GM06990 (cell line): ENCODE results near the gene NKD1.

Experiments used
- DNase-seq: peaks from one replicate; pipeline ENCODE4 v3.0.0-alpha.2; 2011; ENCODE audit not compliant: insufficient read length; ENCODE audit errors: extremely low read depth
- H3K27me3 ChIP-seq: replicated peaks from 2 replicates; pipeline ENCODE4 v1.6.0; 2011; ENCODE audit warnings: low read length; ENCODE audit not compliant: control insufficient read depth, insufficient read depth
- H3K36me3 ChIP-seq: 2 replicates; pipeline ENCODE4 v1.5.1; 2011; ENCODE audit warnings: low read length; ENCODE audit not compliant: control insufficient read depth, insufficient read depth
- H3K4me3 ChIP-seq: replicated peaks from 2 replicates; pipeline ENCODE4 v1.5.1; 2011; ENCODE audit warnings: low read depth, mild to moderate bottlenecking, control low read depth, low read length
- CTCF ChIP-seq: IDR thresholded peaks from 2 replicates; pipeline ENCODE4 v1.5.1; 2011; ENCODE audit warnings: low read length, control low read depth, mild to moderate bottlenecking, inconsistent platforms; ENCODE audit not compliant: insufficient read depth, poor library complexity, severe bottlenecking

NKD1 gene

GRCh38 chr16:50640919-50641817, 93.0 kb downstream of the NKD1 start:
- no peak for DNase-seq
- TF ChIP-seq CTCF = no peak
- H3K36me3 ChIP-seq = no peaks in the 10 kb centered on the region
- no peaks in the 10 kb centered on the region; the same call in none of the 2 replicates for H3K27me3 ChIP-seq
- H3K4me3 ChIP-seq = no peak overlapping the region

- no peak for DNase-seq
- Histone ChIP-seq H3K36me3 (no peaks in the 10 kb centered on the region), H3K4me3 (no peak overlapping the region), H3K27me3 (no peaks in the 10 kb centered on the region; the same call in none of the 2 replicates)
- no peak for TF ChIP-seq CTCF
Measured at GRCh38 chr16:50641818-50642187, 93.6 kb downstream of the NKD1 start.

- DNase-seq = no peak
- H3K4me3 ChIP-seq = no peak overlapping the region
- TF ChIP-seq CTCF = no peak
- H3K36me3 ChIP-seq = no peaks in the 10 kb centered on the region
- H3K27me3 ChIP-seq = no peaks in the 10 kb centered on the region; the same call in none of the 2 replicates
Measured at GRCh38 chr16:50642349-50642748, 94.2 kb downstream of the NKD1 start.

GRCh38 chr16:50643192-50643591, 95.0 kb downstream of the NKD1 start:
- Histone ChIP-seq H3K36me3 (no peaks in the 10 kb centered on the region), H3K27me3 (no peaks in the 10 kb centered on the region; the same call in none of the 2 replicates), H3K4me3 (no peak overlapping the region)
- TF ChIP-seq CTCF = no peak
- no peak for DNase-seq

GRCh38 chr16:50644245-50644644, 96.0 kb downstream of the NKD1 start:
- Histone ChIP-seq H3K36me3 (no peaks in the 10 kb centered on the region), H3K4me3 (no peak overlapping the region), H3K27me3 (no peaks in the 10 kb centered on the region; the same call in none of the 2 replicates)
- no peak for TF ChIP-seq CTCF
- no peak for DNase-seq

GRCh38 chr16:50644729-50645128, 96.5 kb downstream of the NKD1 start:
- Histone ChIP-seq H3K4me3 (no peak overlapping the region), H3K36me3 (no peaks in the 10 kb centered on the region), H3K27me3 (no peaks in the 10 kb centered on the region; the same call in none of the 2 replicates)
- peak; percentile 52 for TF ChIP-seq CTCF
- no peak for DNase-seq
